BLaER1 (cell line): ENCODE results near the gene WBP2NL.
"Not testable (repeated sequence)": the region's sequence is repeated elsewhere in the genome, so short reads cannot be mapped to it uniquely, and the experiment has no call there.

Source experiments
- H3K27ac ChIP-seq: shearing (Covaris generic); formaldehyde crosslinking; 2 replicates; pipeline ENCODE4 v1.8.1; 2022
- H3K27me3 ChIP-seq: shearing (Covaris generic); formaldehyde crosslinking; 2 replicates; pipeline ENCODE4 v1.8.1; 2022
- H3K36me3 ChIP-seq: shearing (Covaris generic); formaldehyde crosslinking; 2 replicates; pipeline ENCODE4 v1.8.1; 2022
- H3K4me1 ChIP-seq: shearing (Covaris generic); formaldehyde crosslinking; 2 replicates; pipeline ENCODE4 v1.8.1; 2022
- H3K4me2 ChIP-seq: shearing (Covaris generic); formaldehyde crosslinking; 2 replicates; pipeline ENCODE4 v1.8.1; 2022
- H3K4me3 ChIP-seq: shearing (Covaris generic); formaldehyde crosslinking; 2 replicates; pipeline ENCODE4 v1.8.1; 2022
- H3K9ac ChIP-seq: shearing (Covaris generic); formaldehyde crosslinking; 2 replicates; pipeline ENCODE4 v1.8.1; 2022
- H3K9me3 ChIP-seq: shearing (Covaris generic); formaldehyde crosslinking; 2 replicates; pipeline ENCODE4 v1.8.1; 2022
- H4K20me1 ChIP-seq: shearing (Covaris generic); formaldehyde crosslinking; 2 replicates; pipeline ENCODE4 v1.8.1; 2022
- Cebpa-rat ChIP-seq: shearing (Covaris generic); IDR thresholded peaks from 2 replicates; pipeline ENCODE4 v1.8.1; 2022

Gene WBP2NL

GRCh38 chr22:42068291-42068690 is 69.7 kb downstream of the WBP2NL start:
- peaks cover 1% of the 10 kb centered on the region; the same call in 1 of the 2 replicates for H3K27me3 ChIP-seq
- H3K27ac ChIP-seq, result no peak overlapping the region
- H3K4me2 ChIP-seq, result no peak overlapping the region
- H3K4me3 ChIP-seq, result no peak overlapping the region
- no peak overlapping the region for H3K9ac ChIP-seq
- peaks cover 42% of the 10 kb centered on the region for H3K36me3 ChIP-seq
- H3K4me1 ChIP-seq, result peaks cover 31% of the 10 kb centered on the region
- H4K20me1 ChIP-seq, result no peaks in the 10 kb centered on the region
- H3K9me3 ChIP-seq, result no peaks in the 10 kb centered on the region
- no peak for TF ChIP-seq Cebpa-rat

GRCh38 chr22:42069801-42070516 is 71.4 kb downstream of the WBP2NL start:
- Histone ChIP-seq H3K4me1 (peaks cover 48% of the 10 kb centered on the region), H3K36me3 (peaks cover 37% of the 10 kb centered on the region), H4K20me1 (no peaks in the 10 kb centered on the region), H3K27me3 (peaks cover 18% of the 10 kb centered on the region; the same call in 1 of the 2 replicates), H3K27ac (peak overlapping the region; percentile 79), H3K4me3 (peak overlapping the region; percentile 76), H3K9ac (peak overlapping the region; percentile 76), H3K4me2 (peak overlapping the region; percentile 99), H3K9me3 (no peaks in the 10 kb centered on the region)
- TF ChIP-seq Cebpa-rat, result no peak

- no peak for TF ChIP-seq Cebpa-rat
- Histone ChIP-seq H3K27ac (peak within 1 kb of the TSS; percentile 79), H3K27me3 (peaks cover 19% of the 10 kb centered on the region; the same call in 1 of the 2 replicates), H3K4me1 (peaks cover 56% of the 10 kb centered on the region), H3K4me3 (peak within 1 kb of the TSS; percentile 76), H3K9me3 (no peaks in the 10 kb centered on the region), H3K9ac (peak within 1 kb of the TSS; percentile 76), H3K36me3 (peaks cover 29% of the 10 kb centered on the region), H3K4me2 (peak within 1 kb of the TSS; percentile 99), H4K20me1 (no peaks in the 10 kb centered on the region)
These were observed 72.2 kb downstream of the WBP2NL start, which contains the start of gene NAGA for GRCh38 chr22:42070517-42071422. TSS of gene NAGA (minus strand) at chr22:42070812. CDS start at chr22:42070297, 515 bp downstream.

GRCh38 chr22:42071508-42071907 is 72.9 kb downstream of the WBP2NL start:
- H3K9me3 ChIP-seq, result not testable (repeated sequence)
- H3K4me3 ChIP-seq, result peak overlapping the region; percentile 76
- H3K36me3 ChIP-seq, result peaks cover 22% of the 10 kb centered on the region

GRCh38 chr22:42072606-42073330 is 74.2 kb downstream of the WBP2NL start:
- Histone ChIP-seq H3K4me2 (peak overlapping the region; percentile 92), H4K20me1 (no peaks in the 10 kb centered on the region), H3K9ac (no peak overlapping the region), H3K36me3 (peaks cover 9% of the 10 kb centered on the region), H3K9me3 (no peaks in the 10 kb centered on the region), H3K4me3 (no peak overlapping the region), H3K4me1 (peaks cover 76% of the 10 kb centered on the region), H3K27ac (no peak overlapping the region), H3K27me3 (peaks cover 19% of the 10 kb centered on the region; the same call in 1 of the 2 replicates)
- no peak for TF ChIP-seq Cebpa-rat

More at GRCh38 chr22:42071508-42071907, 72.9 kb downstream of the WBP2NL start:
- Histone ChIP-seq H3K9ac (peak overlapping the region; percentile 76), H3K4me1 (peaks cover 64% of the 10 kb centered on the region), H3K4me2 (peak overlapping the region; percentile 99), H3K27me3 (peaks cover 19% of the 10 kb centered on the region; the same call in 1 of the 2 replicates), H3K27ac (peak overlapping the region; percentile 79; the same call in 1 of the 2 replicates)
- H4K20me1 ChIP-seq, result not testable (repeated sequence)

- Histone ChIP-seq H3K27me3 (peaks cover 19% of the 10 kb centered on the region; the same call in 1 of the 2 replicates), H3K4me2 (peak overlapping the region; percentile 92), H3K36me3 (0 out of 2 replicates have a peak, but pooled peaks cover under 1% of the 10 kb centered on the region), H3K4me1 (peaks cover 85% of the 10 kb centered on the region), H3K27ac (peak overlapping the region; percentile 97), H3K4me3 (peak overlapping the region; percentile 74), H3K9ac (peak overlapping the region; percentile 90), H3K9me3 (no peaks in the 10 kb centered on the region), H4K20me1 (no peaks in the 10 kb centered on the region)
- no peak for TF ChIP-seq Cebpa-rat
These were observed 75.0 kb downstream of the WBP2NL start for GRCh38 chr22:42073621-42074041.

GRCh38 chr22:42074132-42074811 is 75.7 kb downstream of the WBP2NL start, which contains the start of gene PHETA2:
TSS of gene PHETA2 (plus strand) at chr22:42074248. CDS start at chr22:42077294, 3,046 bp downstream.
- Histone ChIP-seq H4K20me1 (no peaks in the 10 kb centered on the region), H3K27ac (peak within 1 kb of the TSS; percentile 97), H3K9me3 (no peaks in the 10 kb centered on the region), H3K4me3 (peak within 1 kb of the TSS; percentile 74), H3K4me1 (peaks cover 86% of the 10 kb centered on the region), H3K36me3 (no peaks in the 10 kb centered on the region), H3K4me2 (peak within 1 kb of the TSS; percentile 92), H3K27me3 (peaks cover 19% of the 10 kb centered on the region; the same call in 1 of the 2 replicates), H3K9ac (peak within 1 kb of the TSS; percentile 90)
- TF ChIP-seq Cebpa-rat, result no peak

GRCh38 chr22:42074846-42075676 is 76.5 kb downstream of the WBP2NL start:
- Histone ChIP-seq H3K9ac (peak overlapping the region; percentile 90), H3K27me3 (peaks cover 19% of the 10 kb centered on the region; the same call in 1 of the 2 replicates), H3K4me2 (peak overlapping the region; percentile 92), H3K4me3 (peak overlapping the region; percentile 74), H3K4me1 (peaks cover 79% of the 10 kb centered on the region), H3K9me3 (no peaks in the 10 kb centered on the region), H4K20me1 (no peaks in the 10 kb centered on the region), H3K27ac (peak overlapping the region; percentile 97), H3K36me3 (no peaks in the 10 kb centered on the region)
- no peak for TF ChIP-seq Cebpa-rat
